Activated naive CD4-positive, alpha-beta T cell treated with anti-CD3 and anti-CD28 coated beads, Interleukin-2, amount 10 ng/mL, durations not matched to agents 7 days and 5 days (primary cell): ENCODE results near the gene CASP7.
"Not testable (repeated sequence)": the region's sequence is repeated elsewhere in the genome, so short reads cannot be mapped to it uniquely, and the experiment has no call there.

Experiments
- CTCF ChIA-PET: fragments of 350-600 bp; sonication (Branson Sonifier 250); formaldehyde crosslinking; loops from one replicate; lab custom pipeline; 2021; ENCODE audit warnings: antibody characterized with exemption; lab: Charles Lee
- DNase-seq: peaks from one replicate; pipeline ENCODE4 v3.0.0-alpha.2; 2020
- H3K27ac Mint-ChIP-seq: one replicate; pipeline ENCODE4 v1.8.0; 2021; ENCODE audit warnings: mild to moderate bottlenecking, moderate library complexity, mixed read lengths
- H3K27me3 Mint-ChIP-seq: one replicate; pipeline ENCODE4 v1.8.0; 2021; ENCODE audit warnings: mild to moderate bottlenecking, mixed read lengths
- H3K36me3 Mint-ChIP-seq: one replicate; pipeline ENCODE4 v1.8.0; 2021; ENCODE audit warnings: mixed read lengths
- H3K4me1 Mint-ChIP-seq: one replicate; pipeline ENCODE4 v1.8.0; 2021; ENCODE audit warnings: mixed read lengths
- H3K4me3 Mint-ChIP-seq: one replicate; pipeline ENCODE4 v1.8.0; 2021; ENCODE audit warnings: mild to moderate bottlenecking, moderate library complexity, mixed read lengths
- H3K9me3 Mint-ChIP-seq: one replicate; pipeline ENCODE4 v1.8.0; 2021; ENCODE audit warnings: mixed read lengths

The CASP7 gene

DNA sequence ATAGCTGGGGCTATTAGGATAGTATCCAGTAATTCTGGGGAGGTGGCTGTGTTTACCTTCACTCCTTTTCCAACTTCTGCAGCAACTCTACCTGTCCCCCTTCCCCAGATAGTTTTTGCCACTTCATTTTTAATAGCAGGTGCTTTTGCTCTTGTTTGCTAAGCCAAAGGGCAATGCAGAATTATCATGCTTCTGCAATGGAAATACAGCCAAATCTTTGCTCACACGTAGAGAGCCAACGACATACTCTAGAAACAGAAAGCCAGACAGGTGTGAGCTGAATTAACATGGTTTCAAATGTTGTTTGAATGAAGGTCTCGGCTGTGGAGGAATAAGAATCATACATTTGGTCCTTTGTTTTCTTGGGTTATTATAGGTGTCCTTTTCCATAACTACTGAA is 86.2 kb downstream of the CASP7 start:
- Mint-ChIP-seq H3K27me3 (peaks cover 27% of the 10 kb centered on the region), H3K27ac (no peak overlapping the region), H3K9me3 (no peaks in the 10 kb centered on the region), H3K4me1 (no peaks in the 10 kb centered on the region), H3K4me3 (no peak overlapping the region), H3K36me3 (no peaks in the 10 kb centered on the region)
- no peak for DNase-seq
- CTCF ChIA-PET: no interaction called here

DNA sequence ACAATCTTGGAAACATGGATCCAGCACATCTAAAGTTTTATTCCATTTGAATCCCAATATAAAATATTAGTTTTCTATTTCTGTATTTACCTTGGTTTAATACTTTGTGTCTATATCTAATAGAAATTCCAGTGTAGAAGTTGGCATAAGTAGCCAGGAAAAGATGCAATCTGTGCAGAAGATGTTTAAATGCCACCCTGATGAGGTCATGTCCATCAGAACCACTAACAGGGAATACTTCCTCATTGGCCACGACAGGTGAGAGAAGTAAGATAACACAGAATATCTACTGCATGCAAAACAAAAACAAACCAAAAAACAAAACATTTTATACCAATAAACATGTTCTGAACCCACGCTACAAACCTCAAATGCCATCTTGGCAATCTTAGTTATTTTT is 87.5 kb downstream of the CASP7 start:
- no peaks in the 10 kb centered on the region for H3K9me3 Mint-ChIP-seq
- H3K4me1 Mint-ChIP-seq: no peaks in the 10 kb centered on the region
- H3K27me3 Mint-ChIP-seq: peaks cover 27% of the 10 kb centered on the region
- no peaks in the 10 kb centered on the region for H3K36me3 Mint-ChIP-seq
- CTCF ChIA-PET: no interaction called here
- no peak overlapping the region for H3K27ac Mint-ChIP-seq
- H3K4me3 Mint-ChIP-seq: no peak overlapping the region
- DNase-seq: no peak

DNA sequence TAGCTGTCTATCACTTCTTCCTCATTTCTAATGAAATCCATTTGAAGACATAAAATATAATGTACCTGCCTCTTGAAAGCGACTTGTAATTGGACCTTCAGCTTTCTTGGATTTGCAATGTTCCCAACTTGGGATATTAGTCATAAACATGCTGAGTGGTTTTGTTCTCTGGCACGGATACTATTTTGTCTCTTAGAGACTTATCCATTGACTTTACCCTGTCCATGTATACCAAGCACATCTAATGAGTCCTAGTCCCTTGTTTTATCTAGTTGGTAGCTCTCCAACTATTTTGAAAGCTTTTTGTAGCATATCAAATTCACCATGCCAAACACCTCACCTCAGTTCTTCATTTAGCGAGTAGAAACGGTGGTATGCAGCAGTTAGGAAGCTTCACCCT is 90.6 kb downstream of the CASP7 start:
- DNase-seq: no peak
- Mint-ChIP-seq H3K36me3 (no peaks in the 10 kb centered on the region), H3K4me3 (no peak overlapping the region), H3K27ac (no peak overlapping the region), H3K9me3 (no peaks in the 10 kb centered on the region), H3K4me1 (no peaks in the 10 kb centered on the region), H3K27me3 (peaks cover 19% of the 10 kb centered on the region)
- CTCF ChIA-PET: no interaction called here

DNA sequence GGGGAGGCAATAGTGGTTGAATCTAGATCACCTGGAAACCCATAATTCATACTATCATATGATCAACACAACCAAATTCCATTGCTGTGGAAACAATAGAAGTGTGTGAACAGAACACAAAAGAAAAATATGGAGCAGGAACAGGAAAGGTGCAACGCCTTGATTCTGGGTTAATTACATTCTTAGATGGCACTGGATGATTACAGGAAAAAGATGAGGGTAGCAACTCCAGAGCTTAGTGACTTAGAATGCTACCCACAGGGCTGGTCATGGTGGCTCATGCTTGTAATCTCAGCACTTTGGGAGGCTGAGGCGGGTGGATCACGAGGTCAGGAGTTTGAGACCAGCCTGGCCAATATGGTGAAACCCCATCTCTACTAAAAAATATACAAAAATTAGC is 91.4 kb downstream of the CASP7 start:
- CTCF ChIA-PET, DNase-seq, H3K4me3 Mint-ChIP-seq, H3K36me3 Mint-ChIP-seq, H3K27ac Mint-ChIP-seq, H3K9me3 Mint-ChIP-seq, H3K4me1 Mint-ChIP-seq: not testable (repeated sequence)
- peaks cover 25% of the 10 kb centered on the region for H3K27me3 Mint-ChIP-seq

DNA sequence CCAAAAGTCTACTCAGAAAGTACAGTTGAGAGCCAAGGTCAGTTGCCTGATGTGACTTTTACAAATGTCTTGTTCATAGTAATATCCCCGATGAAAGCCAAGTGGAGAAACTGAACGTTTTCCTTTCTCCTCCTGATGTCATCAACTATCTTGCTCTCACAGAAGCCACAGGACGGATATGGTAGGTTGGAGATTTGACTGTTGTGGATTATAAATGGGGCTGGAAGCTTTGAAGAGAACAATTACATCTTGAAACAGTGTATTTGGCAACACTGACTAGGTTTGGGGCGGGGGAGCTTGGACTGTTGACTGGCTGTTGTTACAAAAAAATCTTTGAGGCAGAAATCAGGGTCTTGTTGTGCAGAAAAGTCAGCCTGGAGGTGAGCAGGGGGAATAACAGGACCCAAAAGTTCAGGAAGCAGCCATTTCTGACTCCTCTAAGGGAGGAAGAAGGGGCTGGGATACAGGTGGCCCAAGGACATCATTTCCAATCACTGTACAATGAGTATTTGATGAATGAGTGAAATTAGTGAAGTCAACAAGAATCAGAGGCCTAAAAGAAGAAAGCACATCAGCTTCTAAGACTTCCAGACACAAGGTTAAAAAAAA is 96.1 kb downstream of the CASP7 start:
- CTCF ChIA-PET: no interaction called here
- H3K4me1 Mint-ChIP-seq: no peaks in the 10 kb centered on the region
- H3K9me3 Mint-ChIP-seq: no peaks in the 10 kb centered on the region
- no peak overlapping the region for H3K27ac Mint-ChIP-seq
- DNase-seq: no peak
- peaks cover 9% of the 10 kb centered on the region for H3K27me3 Mint-ChIP-seq
- no peak overlapping the region for H3K4me3 Mint-ChIP-seq
- no peaks in the 10 kb centered on the region for H3K36me3 Mint-ChIP-seq

DNA sequence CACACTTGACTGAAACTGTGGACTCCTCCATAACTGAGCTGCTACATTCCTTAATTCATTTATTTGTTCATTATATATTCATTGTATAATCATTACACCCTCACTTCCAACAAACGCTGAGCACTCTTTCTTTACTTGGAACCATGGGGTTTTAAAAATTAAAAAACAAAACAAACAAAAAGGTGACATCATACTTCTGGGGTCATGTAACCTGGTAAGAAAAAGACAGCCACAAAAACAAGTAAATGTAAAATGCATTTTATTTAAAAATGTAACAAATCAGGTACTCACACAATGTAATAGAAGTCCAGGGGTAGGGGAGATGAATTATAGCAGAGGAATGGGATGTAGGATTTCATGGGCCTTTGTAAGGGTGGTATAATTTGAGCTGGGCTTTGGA is 96.8 kb downstream of the CASP7 start:
- no peaks in the 10 kb centered on the region for H3K9me3 Mint-ChIP-seq
- peaks cover 11% of the 10 kb centered on the region for H3K27me3 Mint-ChIP-seq
- no peak overlapping the region for H3K27ac Mint-ChIP-seq
- no peaks in the 10 kb centered on the region for H3K36me3 Mint-ChIP-seq
- CTCF ChIA-PET: no interaction called here
- DNase-seq: no peak
- H3K4me1 Mint-ChIP-seq: no peaks in the 10 kb centered on the region
- H3K4me3 Mint-ChIP-seq: no peak overlapping the region
